ENCODE data around the gene RBMS3. TPM values are rescaled to one million over a fixed set of nuclear protein-coding genes. Genes with fewer than 3 reads are reported as not detected.

Gene RBMS3
- total and polyA plus RNA-seq, 2 donors (not counting 1 experiment from before 2014, with no cell fraction given): 26.9 to 68.4 TPM

GRCh38 chr3:29384640-29385039, 103.8 kb downstream of the RBMS3 start:
- H2AFZ ChIP-seq (ENCODE audit: low read length): no peak overlapping the region
- no peak overlapping the region for H3K9ac ChIP-seq (ENCODE audit: insufficient read depth, low read length)
- no peaks in the 10 kb centered on the region for H3K27me3 ChIP-seq (ENCODE audit: control insufficient read depth, insufficient read depth, low read length)
- TF ChIP-seq CTCF (conservative IDR thresholded peaks at IDR 0.05 in 1 of 2, IDR thresholded peaks at IDR 0.05 in 1 of 2; ENCODE audit: low read depth in 1 of 2, low read length in 2 of 2) (no peak), EZH2 (IDR thresholded peaks at IDR 0.05; ENCODE audit: low read length, missing control alignments) (no peak)
- no peaks in the 10 kb centered on the region for H3K9me3 ChIP-seq (ENCODE audit: control insufficient read depth, insufficient read depth, low read depth, low read length)
- DNase-seq (ENCODE audit: low read depth in 2 of 2): peak; percentile 38 to 91
- no peaks in the 10 kb centered on the region for H3K4me1 ChIP-seq (ENCODE audit: control insufficient read depth, extremely low read depth, insufficient read depth, low read length)
- H4K20me1 ChIP-seq (ENCODE audit: control insufficient read depth, extremely low read depth, insufficient read depth, low read length): no peaks in the 10 kb centered on the region
- no peak overlapping the region for H3K4me2 ChIP-seq (ENCODE audit: extremely low read depth, insufficient read depth, low read length)
- H3K36me3 ChIP-seq (ENCODE audit: control insufficient read depth, insufficient read depth, low read length): no peaks in the 10 kb centered on the region
- no peaks in the 10 kb centered on the region for H3K79me2 ChIP-seq (ENCODE audit: control insufficient read depth, insufficient read depth, low read length)
- H3K4me3 ChIP-seq (replicated peaks in 1 of 4; ENCODE audit: control extremely low read depth in 1 of 4, insufficient read depth in 1 of 4, low read depth in 3 of 4, low read length in 4 of 4): no peak overlapping the region
- H3K27ac ChIP-seq (ENCODE audit: insufficient read depth, low read length): peak overlapping the region; percentile 31

- H3K27ac ChIP-seq (ENCODE audit: insufficient read depth, low read length): peak overlapping the region; percentile 31
- no peak overlapping the region for H3K4me2 ChIP-seq (ENCODE audit: extremely low read depth, insufficient read depth, low read length)
- no peaks in the 10 kb centered on the region for H3K9me3 ChIP-seq (ENCODE audit: control insufficient read depth, insufficient read depth, low read depth, low read length)
- no peak overlapping the region for H3K4me3 ChIP-seq (replicated peaks in 1 of 4; ENCODE audit: control extremely low read depth in 1 of 4, insufficient read depth in 1 of 4, low read depth in 3 of 4, low read length in 4 of 4)
- H2AFZ ChIP-seq (ENCODE audit: low read length): no peak overlapping the region
- no peak overlapping the region for H3K9ac ChIP-seq (ENCODE audit: insufficient read depth, low read length)
- peak; percentile 18 to 74 for DNase-seq (ENCODE audit: low read depth in 2 of 2)
- no peaks in the 10 kb centered on the region for H3K79me2 ChIP-seq (ENCODE audit: control insufficient read depth, insufficient read depth, low read length)
- H3K36me3 ChIP-seq (ENCODE audit: control insufficient read depth, insufficient read depth, low read length): no peaks in the 10 kb centered on the region
- no peaks in the 10 kb centered on the region for H3K4me1 ChIP-seq (ENCODE audit: control insufficient read depth, extremely low read depth, insufficient read depth, low read length)
- H3K27me3 ChIP-seq (ENCODE audit: control insufficient read depth, insufficient read depth, low read length): no peaks in the 10 kb centered on the region
- TF ChIP-seq CTCF (conservative IDR thresholded peaks at IDR 0.05 in 1 of 2, IDR thresholded peaks at IDR 0.05 in 1 of 2; ENCODE audit: low read depth in 1 of 2, low read length in 2 of 2): no peak
- no peak for TF ChIP-seq EZH2 (IDR thresholded peaks at IDR 0.05; ENCODE audit: low read length, missing control alignments)
- H4K20me1 ChIP-seq (ENCODE audit: control insufficient read depth, extremely low read depth, insufficient read depth, low read length): no peaks in the 10 kb centered on the region
Observed at GRCh38 chr3:29385046-29385830, 104.4 kb downstream of the RBMS3 start.

GRCh38 chr3:29389362-29389761, 108.5 kb downstream of the RBMS3 start:
- H2AFZ ChIP-seq (ENCODE audit: low read length): no peak overlapping the region
- no peaks in the 10 kb centered on the region for H3K79me2 ChIP-seq (ENCODE audit: control insufficient read depth, insufficient read depth, low read length)

More at GRCh38 chr3:29389362-29389761, 108.5 kb downstream of the RBMS3 start:
- no peak overlapping the region for H3K4me2 ChIP-seq (ENCODE audit: extremely low read depth, insufficient read depth, low read length)
- H3K9me3 ChIP-seq (ENCODE audit: control insufficient read depth, insufficient read depth, low read depth, low read length): no peaks in the 10 kb centered on the region
- no peak for TF ChIP-seq CTCF (conservative IDR thresholded peaks at IDR 0.05 in 1 of 2, IDR thresholded peaks at IDR 0.05 in 1 of 2; ENCODE audit: low read depth in 1 of 2, low read length in 2 of 2)
- TF ChIP-seq EZH2 (IDR thresholded peaks at IDR 0.05; ENCODE audit: low read length, missing control alignments): no peak
- no peaks in the 10 kb centered on the region for H3K4me1 ChIP-seq (ENCODE audit: control insufficient read depth, extremely low read depth, insufficient read depth, low read length)
- no peaks in the 10 kb centered on the region for H4K20me1 ChIP-seq (ENCODE audit: control insufficient read depth, extremely low read depth, insufficient read depth, low read length)
- H3K36me3 ChIP-seq (ENCODE audit: control insufficient read depth, insufficient read depth, low read length): no peaks in the 10 kb centered on the region
- H3K9ac ChIP-seq (ENCODE audit: insufficient read depth, low read length): no peak overlapping the region
- DNase-seq (ENCODE audit: low read depth in 2 of 2): no peak
- no peak overlapping the region for H3K4me3 ChIP-seq (replicated peaks in 1 of 4; ENCODE audit: control extremely low read depth in 1 of 4, insufficient read depth in 1 of 4, low read depth in 3 of 4, low read length in 4 of 4)
- H3K27me3 ChIP-seq (ENCODE audit: control insufficient read depth, insufficient read depth, low read length): no peaks in the 10 kb centered on the region
- H3K27ac ChIP-seq (ENCODE audit: insufficient read depth, low read length): no peak overlapping the region
